ENCODE results near the gene XKR7. TPM values are rescaled to one million over a fixed set of nuclear protein-coding genes. Genes with fewer than 3 reads are reported as not detected.
"Not testable (repeated sequence)": the region's sequence is repeated elsewhere in the genome, so short reads cannot be mapped to it uniquely, and the experiment has no call there.

The XKR7 gene
- total RNA-seq, 1 donor from 2014 or later: not detected

GRCh38 chr20:31927627-31928159, 40.3 kb upstream of the XKR7 start:
- no peak overlapping the region for H3K27ac Mint-ChIP-seq
- no peaks in the 10 kb centered on the region for H3K9me3 Mint-ChIP-seq
- H3K36me3 Mint-ChIP-seq (ENCODE audit: low read depth): no peaks in the 10 kb centered on the region
- peaks cover 11% of the 10 kb centered on the region for H3K27me3 Mint-ChIP-seq (ENCODE audit: low read depth)
- H3K4me3 Mint-ChIP-seq (ENCODE audit: low read depth): no peak overlapping the region
- DNase-seq (ENCODE audit: low spot score): no peak
- H3K4me1 Mint-ChIP-seq (ENCODE audit: low read depth): no peaks in the 10 kb centered on the region
- intact Hi-C loops (cut with micrococcal nuclease): no loop called here

- H3K27ac Mint-ChIP-seq; H3K9me3 Mint-ChIP-seq; intact Hi-C loops (cut with micrococcal nuclease); H3K36me3 Mint-ChIP-seq (ENCODE audit: low read depth); DNase-seq (ENCODE audit: low spot score); H3K4me3 Mint-ChIP-seq (ENCODE audit: low read depth); H3K4me1 Mint-ChIP-seq (ENCODE audit: low read depth): not testable (repeated sequence)
- H3K27me3 Mint-ChIP-seq (ENCODE audit: low read depth): peaks cover 11% of the 10 kb centered on the region
Measured at GRCh38 chr20:31929631-31930030, 38.3 kb upstream of the XKR7 start.

- peaks cover 11% of the 10 kb centered on the region for H3K27me3 Mint-ChIP-seq (ENCODE audit: low read depth)
- intact Hi-C loops (cut with micrococcal nuclease): no loop called here
- H3K4me1 Mint-ChIP-seq (ENCODE audit: low read depth): no peaks in the 10 kb centered on the region
- H3K4me3 Mint-ChIP-seq (ENCODE audit: low read depth): no peak overlapping the region
- DNase-seq (ENCODE audit: low spot score): no peak
- no peak overlapping the region for H3K27ac Mint-ChIP-seq
- H3K36me3 Mint-ChIP-seq (ENCODE audit: low read depth): no peaks in the 10 kb centered on the region
- H3K9me3 Mint-ChIP-seq: no peaks in the 10 kb centered on the region
Measured at GRCh38 chr20:31930779-31931178, 37.2 kb upstream of the XKR7 start.

GRCh38 chr20:31933698-31934097, 34.3 kb upstream of the XKR7 start:
- H3K27ac Mint-ChIP-seq: no peak overlapping the region
- no peaks in the 10 kb centered on the region for H3K4me1 Mint-ChIP-seq (ENCODE audit: low read depth)
- intact Hi-C loops (cut with micrococcal nuclease): no loop called here
- no peak overlapping the region for H3K4me3 Mint-ChIP-seq (ENCODE audit: low read depth)
- H3K27me3 Mint-ChIP-seq (ENCODE audit: low read depth): peaks cover 8% of the 10 kb centered on the region
- H3K36me3 Mint-ChIP-seq (ENCODE audit: low read depth): no peaks in the 10 kb centered on the region
- H3K9me3 Mint-ChIP-seq: no peaks in the 10 kb centered on the region
- DNase-seq (ENCODE audit: low spot score): no peak

- Mint-ChIP-seq H3K9me3 (no peaks in the 10 kb centered on the region), H3K27me3 (ENCODE audit: low read depth) (peaks cover 5% of the 10 kb centered on the region), H3K27ac (no peak overlapping the region), H3K4me3 (ENCODE audit: low read depth) (no peak overlapping the region), H3K4me1 (ENCODE audit: low read depth) (no peaks in the 10 kb centered on the region), H3K36me3 (ENCODE audit: low read depth) (no peaks in the 10 kb centered on the region)
- intact Hi-C loops (cut with micrococcal nuclease): no loop called here
- DNase-seq (ENCODE audit: low spot score): no peak
Measured at GRCh38 chr20:31934491-31934890, 33.5 kb upstream of the XKR7 start.

GRCh38 chr20:31934968-31935764, 32.8 kb upstream of the XKR7 start:
- Mint-ChIP-seq H3K4me3 (ENCODE audit: low read depth) (no peak overlapping the region), H3K27me3 (ENCODE audit: low read depth) (peaks cover 5% of the 10 kb centered on the region), H3K27ac (no peak overlapping the region), H3K36me3 (ENCODE audit: low read depth) (no peaks in the 10 kb centered on the region), H3K4me1 (ENCODE audit: low read depth) (no peaks in the 10 kb centered on the region), H3K9me3 (no peaks in the 10 kb centered on the region)
- DNase-seq (ENCODE audit: low spot score): no peak
- intact Hi-C loops (cut with micrococcal nuclease): no loop called here

GRCh38 chr20:31936420-31936819, 31.5 kb upstream of the XKR7 start:
- H3K27me3 Mint-ChIP-seq (ENCODE audit: low read depth): no peaks in the 10 kb centered on the region
- intact Hi-C loops (cut with micrococcal nuclease): no loop called here
- H3K4me1 Mint-ChIP-seq (ENCODE audit: low read depth): no peaks in the 10 kb centered on the region
- DNase-seq (ENCODE audit: low spot score): no peak
- no peaks in the 10 kb centered on the region for H3K36me3 Mint-ChIP-seq (ENCODE audit: low read depth)
- H3K9me3 Mint-ChIP-seq: no peaks in the 10 kb centered on the region
- no peak overlapping the region for H3K27ac Mint-ChIP-seq
- H3K4me3 Mint-ChIP-seq (ENCODE audit: low read depth): no peak overlapping the region

- no peaks in the 10 kb centered on the region for H3K4me1 Mint-ChIP-seq (ENCODE audit: low read depth)
- DNase-seq (ENCODE audit: low spot score): no peak
- no peaks in the 10 kb centered on the region for H3K36me3 Mint-ChIP-seq (ENCODE audit: low read depth)
Measured at GRCh38 chr20:31937820-31938219, 30.1 kb upstream of the XKR7 start.

GRCh38 chr20:31939661-31940060, 28.3 kb upstream of the XKR7 start:
- H3K36me3 Mint-ChIP-seq (ENCODE audit: low read depth): peaks cover 3% of the 10 kb centered on the region
- intact Hi-C loops (cut with micrococcal nuclease): no loop called here
- H3K4me3 Mint-ChIP-seq (ENCODE audit: low read depth): no peak overlapping the region
- H3K27me3 Mint-ChIP-seq (ENCODE audit: low read depth): no peaks in the 10 kb centered on the region
- H3K27ac Mint-ChIP-seq: no peak overlapping the region
- no peaks in the 10 kb centered on the region for H3K4me1 Mint-ChIP-seq (ENCODE audit: low read depth)
- H3K9me3 Mint-ChIP-seq: no peaks in the 10 kb centered on the region
- DNase-seq (ENCODE audit: low spot score): no peak

More at GRCh38 chr20:31937820-31938219, 30.1 kb upstream of the XKR7 start:
- Mint-ChIP-seq H3K9me3 (no peaks in the 10 kb centered on the region), H3K27ac (no peak overlapping the region), H3K4me3 (ENCODE audit: low read depth) (no peak overlapping the region), H3K27me3 (ENCODE audit: low read depth) (no peaks in the 10 kb centered on the region)
- intact Hi-C loops (cut with micrococcal nuclease): no loop called here

- no peaks in the 10 kb centered on the region for H3K27me3 Mint-ChIP-seq (ENCODE audit: low read depth)
- intact Hi-C loops (cut with micrococcal nuclease): no loop called here
- no peak for DNase-seq (ENCODE audit: low spot score)
Measured at GRCh38 chr20:31943052-31943471, 24.9 kb upstream of the XKR7 start.

GRCh38 chr20:31945319-31945718, 22.6 kb upstream of the XKR7 start:
- intact Hi-C loops (cut with micrococcal nuclease): no loop called here
- Mint-ChIP-seq H3K4me3 (ENCODE audit: low read depth) (no peak overlapping the region), H3K27ac (no peak overlapping the region), H3K4me1 (ENCODE audit: low read depth) (peaks cover 6% of the 10 kb centered on the region), H3K36me3 (ENCODE audit: low read depth) (peaks cover 45% of the 10 kb centered on the region), H3K9me3 (no peaks in the 10 kb centered on the region), H3K27me3 (ENCODE audit: low read depth) (no peaks in the 10 kb centered on the region)
- DNase-seq (ENCODE audit: low spot score): no peak

More at GRCh38 chr20:31943052-31943471, 24.9 kb upstream of the XKR7 start:
- no peaks in the 10 kb centered on the region for H3K4me1 Mint-ChIP-seq (ENCODE audit: low read depth)
- H3K9me3 Mint-ChIP-seq: no peaks in the 10 kb centered on the region
- no peak overlapping the region for H3K27ac Mint-ChIP-seq
- H3K36me3 Mint-ChIP-seq (ENCODE audit: low read depth): peaks cover 25% of the 10 kb centered on the region
- no peak overlapping the region for H3K4me3 Mint-ChIP-seq (ENCODE audit: low read depth)

GRCh38 chr20:31945785-31946184, 22.2 kb upstream of the XKR7 start:
- peaks cover 10% of the 10 kb centered on the region for H3K4me1 Mint-ChIP-seq (ENCODE audit: low read depth)
- H3K4me3 Mint-ChIP-seq (ENCODE audit: low read depth): no peak overlapping the region

GRCh38 chr20:31948008-31948407, 19.9 kb upstream of the XKR7 start:
- Mint-ChIP-seq H3K27me3 (ENCODE audit: low read depth) (no peaks in the 10 kb centered on the region), H3K4me1 (ENCODE audit: low read depth) (peaks cover 19% of the 10 kb centered on the region), H3K36me3 (ENCODE audit: low read depth) (peaks cover 52% of the 10 kb centered on the region), H3K9me3 (no peaks in the 10 kb centered on the region), H3K27ac (no peak overlapping the region), H3K4me3 (ENCODE audit: low read depth) (no peak overlapping the region)
- no peak for DNase-seq (ENCODE audit: low spot score)
- intact Hi-C loops (cut with micrococcal nuclease): no loop called here

More at GRCh38 chr20:31945785-31946184, 22.2 kb upstream of the XKR7 start:
- intact Hi-C loops (cut with micrococcal nuclease): no loop called here
- DNase-seq (ENCODE audit: low spot score): no peak
- no peak overlapping the region for H3K27ac Mint-ChIP-seq
- H3K9me3 Mint-ChIP-seq: no peaks in the 10 kb centered on the region
- H3K36me3 Mint-ChIP-seq (ENCODE audit: low read depth): peaks cover 45% of the 10 kb centered on the region
- H3K27me3 Mint-ChIP-seq (ENCODE audit: low read depth): no peaks in the 10 kb centered on the region

Data from activated T-helper 2 cell treated with anti-CD3 and anti-CD28 coated beads, Interferon-gamma antibody, Interleukin-2, Interleukin-4, amounts not matched to agents 10 μg/mL and 5 μg/mL and 100 μg/mL, durations not matched to agents 14 hours and 24 hours and 36 hours (primary cell).